Nephron (organoid): ENCODE results near the gene DCT.
"Not testable (repeated sequence)": the region's sequence is repeated elsewhere in the genome, so short reads cannot be mapped to it uniquely, and the experiment has no call there.

ENCODE experiments used
- H3K27ac Mint-ChIP-seq, 3 experiments: 2 replicates each; pipeline ENCODE4 v1.8.0; 2020; ENCODE audit warnings: mixed read lengths in 3 of 3, mild to moderate bottlenecking in 2 of 3, moderate library complexity in 1 of 3
- H3K27me3 Mint-ChIP-seq: 2 replicates; pipeline ENCODE4 v1.8.0; 2021; ENCODE audit warnings: low read depth, mild to moderate bottlenecking, moderate library complexity, mixed read lengths
- H3K36me3 Mint-ChIP-seq: 2 replicates; pipeline ENCODE4 v1.8.0; 2020; ENCODE audit warnings: low read depth, mixed read lengths
- H3K4me1 Mint-ChIP-seq: 2 replicates; pipeline ENCODE4 v1.8.0; 2020; ENCODE audit warnings: mixed read lengths
- H3K4me3 Mint-ChIP-seq, 3 experiments: 2 replicates each; pipeline ENCODE4 v1.8.0; 2020; ENCODE audit warnings: mild to moderate bottlenecking in 3 of 3, mixed read lengths in 3 of 3, moderate library complexity in 2 of 3
- H3K9me3 Mint-ChIP-seq: 2 replicates; pipeline ENCODE4 v1.8.0; 2020; ENCODE audit warnings: mixed read lengths
- CTCF ChIP-seq, 3 experiments: fragments of 200-600 bp; sonication (generic); IDR thresholded peaks; one replicate each; pipeline ENCODE4 v1.5.0; 2021; ENCODE audit warnings: antibody characterized with exemption in 3 of 3; ENCODE audit not compliant: unreplicated experiment in 3 of 3

The DCT gene

GRCh38 chr13:94515911-94516310, 36.4 kb upstream of the DCT start:
- Mint-ChIP-seq H3K27me3 (peaks cover 3% of the 10 kb centered on the region), H3K27ac (no peak overlapping the region), H3K4me3 (no peak overlapping the region), H3K4me1 (no peaks in the 10 kb centered on the region), H3K36me3 (no peaks in the 10 kb centered on the region), H3K9me3 (peaks cover 11% of the 10 kb centered on the region)
- TF ChIP-seq CTCF (IDR thresholded peaks at IDR 0.05; ENCODE audit: unreplicated experiment in 3 of 3): no peak

GRCh38 chr13:94515374-94515773, 35.9 kb upstream of the DCT start:
- H3K27me3 Mint-ChIP-seq: peaks cover 3% of the 10 kb centered on the region
- H3K36me3 Mint-ChIP-seq: no peaks in the 10 kb centered on the region
- no peaks in the 10 kb centered on the region for H3K4me1 Mint-ChIP-seq
- H3K27ac Mint-ChIP-seq: no peak overlapping the region
- peaks cover 11% of the 10 kb centered on the region for H3K9me3 Mint-ChIP-seq
- no peak for TF ChIP-seq CTCF (IDR thresholded peaks at IDR 0.05; ENCODE audit: unreplicated experiment in 3 of 3)
- H3K4me3 Mint-ChIP-seq: no peak overlapping the region

- no peak overlapping the region for H3K4me3 Mint-ChIP-seq
- no peaks in the 10 kb centered on the region for H3K36me3 Mint-ChIP-seq
- no peak overlapping the region for H3K27ac Mint-ChIP-seq
- no peaks in the 10 kb centered on the region for H3K27me3 Mint-ChIP-seq
- H3K9me3 Mint-ChIP-seq: peaks cover 5% of the 10 kb centered on the region
- H3K4me1 Mint-ChIP-seq: no peaks in the 10 kb centered on the region
- TF ChIP-seq CTCF (IDR thresholded peaks at IDR 0.05; ENCODE audit: unreplicated experiment in 3 of 3): no peak
These were observed 33.5 kb upstream of the DCT start for GRCh38 chr13:94513026-94513425.

GRCh38 chr13:94505730-94506129, 26.2 kb upstream of the DCT start:
- H3K27ac Mint-ChIP-seq: no peak overlapping the region
- no peaks in the 10 kb centered on the region for H3K9me3 Mint-ChIP-seq
- no peaks in the 10 kb centered on the region for H3K36me3 Mint-ChIP-seq
- no peaks in the 10 kb centered on the region for H3K27me3 Mint-ChIP-seq
- no peak overlapping the region for H3K4me3 Mint-ChIP-seq
- H3K4me1 Mint-ChIP-seq: no peaks in the 10 kb centered on the region
- TF ChIP-seq CTCF (IDR thresholded peaks at IDR 0.05; ENCODE audit: unreplicated experiment in 3 of 3): no peak

- no peak overlapping the region for H3K4me3 Mint-ChIP-seq
- no peak overlapping the region for H3K27ac Mint-ChIP-seq
- H3K9me3 Mint-ChIP-seq: peaks cover 2% of the 10 kb centered on the region
- TF ChIP-seq CTCF (IDR thresholded peaks at IDR 0.05; ENCODE audit: unreplicated experiment in 3 of 3): no peak
- no peaks in the 10 kb centered on the region for H3K4me1 Mint-ChIP-seq
- no peaks in the 10 kb centered on the region for H3K36me3 Mint-ChIP-seq
- no peaks in the 10 kb centered on the region for H3K27me3 Mint-ChIP-seq
These were observed 24.4 kb upstream of the DCT start for GRCh38 chr13:94503851-94504250.

GRCh38 chr13:94498831-94499230, 19.3 kb upstream of the DCT start:
- not testable (repeated sequence) for H3K27ac Mint-ChIP-seq, H3K36me3 Mint-ChIP-seq, H3K27me3 Mint-ChIP-seq, H3K4me1 Mint-ChIP-seq, H3K4me3 Mint-ChIP-seq, H3K9me3 Mint-ChIP-seq
